ENCODE results near the gene ZNF26.

GRCh38 chr12:132942611-132943010 is 43.6 kb upstream of the ZNF26 start:
- TF ChIP-seq POLR2AphosphoS5 (IDR thresholded peaks at IDR 0.05; ENCODE audit: low read depth, low read length) (no peak), REST (IDR thresholded peaks at IDR 0.05; ENCODE audit: insufficient read depth in 1 of 2, low read depth in 2 of 2, low read length in 2 of 2) (no peak)
